OCI-LY7 (cell line): ENCODE measurements around the gene SNPH.

Source experiments
- CTCF ChIP-seq: fragments of 200-600 bp; sonication (generic); conservative IDR thresholded peaks from 2 replicates; pipeline ENCODE4 v1.5.1; 2014; ENCODE audit warnings: mild to moderate bottlenecking, antibody characterized with exemption, low read length, moderate library complexity, mixed read lengths
- EZH2phosphoT487 ChIP-seq: fragments of 200-600 bp; sonication (generic); IDR thresholded peaks from 2 replicates; pipeline ENCODE4 v1.6.1; 2018; ENCODE audit warnings: low read depth, borderline replicate concordance, mild to moderate bottlenecking, mixed run types, antibody characterized with exemption, low read length, moderate library complexity, mixed read lengths

DNA sequence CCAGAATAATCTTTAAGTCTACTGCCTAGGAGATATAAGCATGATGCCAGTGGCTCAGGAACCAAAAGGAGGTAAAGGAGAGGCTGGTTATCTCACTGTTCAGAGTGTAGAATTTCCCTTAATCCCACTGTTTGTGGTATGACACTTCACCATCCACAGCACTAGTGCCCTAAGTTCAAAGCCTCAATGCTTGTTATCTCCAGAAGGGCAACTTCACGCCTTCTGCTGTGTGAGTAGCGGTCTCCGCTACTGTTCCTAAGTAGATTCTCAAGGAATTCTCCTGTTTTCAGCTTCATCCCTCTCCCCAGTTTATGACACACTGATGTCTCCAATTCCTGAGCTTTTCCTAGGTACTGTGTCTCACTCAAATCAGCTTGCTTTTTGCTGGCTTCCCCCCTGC, 13.7 kb upstream of the SNPH start:
- TF ChIP-seq CTCF (no peak), EZH2phosphoT487 (no peak)
